GM10847 (cell line): Measurements from ENCODE around the gene BCL2L1.

Experiments used
- POLR2A ChIP-seq: IDR thresholded peaks from 2 replicates; pipeline ENCODE4 v1.6.1; 2011; ENCODE audit not compliant: insufficient read length; ENCODE audit errors: extremely low read depth

BCL2L1 gene

GRCh38 chr20:31706607-31707257, 15.9 kb downstream of the BCL2L1 start:
- TF ChIP-seq POLR2A = no peak

- no peak for TF ChIP-seq POLR2A
Observed at GRCh38 chr20:31705598-31706597, 16.8 kb downstream of the BCL2L1 start.

- no peak for TF ChIP-seq POLR2A
Observed at GRCh38 chr20:31705191-31705590, 17.5 kb downstream of the BCL2L1 start.

GRCh38 chr20:31704225-31705119, 18.2 kb downstream of the BCL2L1 start:
- no peak for TF ChIP-seq POLR2A

- no peak for TF ChIP-seq POLR2A
Observed at GRCh38 chr20:31701591-31701990, 21.1 kb downstream of the BCL2L1 start.

- TF ChIP-seq POLR2A = no peak
Observed at GRCh38 chr20:31700747-31701146, 21.9 kb downstream of the BCL2L1 start.

GRCh38 chr20:31699801-31700728, 22.6 kb downstream of the BCL2L1 start:
- no peak for TF ChIP-seq POLR2A

DNA sequence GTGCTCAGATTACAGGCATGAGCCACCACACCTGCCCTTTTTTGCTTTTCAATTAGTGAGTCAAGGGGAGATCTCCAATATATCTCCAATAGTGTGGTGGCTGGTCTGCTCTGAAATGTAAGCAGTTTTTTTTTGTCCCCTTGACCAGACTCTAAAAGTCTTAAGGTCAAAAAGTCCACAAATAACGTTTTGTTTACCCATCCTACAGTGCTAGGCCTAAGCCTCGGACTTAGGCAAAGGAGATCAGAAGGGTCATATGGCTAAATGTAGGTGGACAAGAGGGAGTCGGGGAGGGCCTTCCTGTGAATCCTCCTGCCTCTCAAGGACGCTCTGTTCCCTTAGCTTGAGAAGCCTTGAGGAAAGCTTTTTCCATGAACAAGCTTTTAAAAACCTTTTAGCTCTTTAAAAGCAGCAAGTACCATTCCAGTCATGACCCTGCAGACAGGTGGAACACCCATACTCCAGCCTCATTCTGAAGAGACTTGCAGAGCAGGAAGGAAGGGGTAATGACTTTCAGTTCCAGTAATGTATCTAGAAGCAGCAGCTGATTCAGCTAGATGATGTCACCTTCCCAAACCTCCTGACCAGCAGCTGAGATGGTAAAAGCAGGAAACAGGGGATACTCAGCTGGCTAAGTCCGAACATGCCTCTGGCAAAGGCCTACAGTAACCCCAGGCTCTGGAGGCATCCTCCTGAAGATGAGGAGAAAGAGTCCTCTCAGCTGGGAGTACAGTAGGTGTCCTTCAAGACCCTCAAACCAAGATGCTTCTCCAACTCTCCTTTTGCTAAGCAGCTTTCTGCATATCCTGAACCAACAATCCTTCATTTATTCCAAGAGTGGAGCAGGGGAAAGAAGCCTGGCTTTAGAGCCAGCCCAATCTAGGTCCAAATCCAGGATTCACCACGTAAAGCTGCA, 23.6 kb downstream of the BCL2L1 start:
- TF ChIP-seq POLR2A = no peak

- no peak for TF ChIP-seq POLR2A
Observed at GRCh38 chr20:31698243-31698802, 24.3 kb downstream of the BCL2L1 start.

DNA sequence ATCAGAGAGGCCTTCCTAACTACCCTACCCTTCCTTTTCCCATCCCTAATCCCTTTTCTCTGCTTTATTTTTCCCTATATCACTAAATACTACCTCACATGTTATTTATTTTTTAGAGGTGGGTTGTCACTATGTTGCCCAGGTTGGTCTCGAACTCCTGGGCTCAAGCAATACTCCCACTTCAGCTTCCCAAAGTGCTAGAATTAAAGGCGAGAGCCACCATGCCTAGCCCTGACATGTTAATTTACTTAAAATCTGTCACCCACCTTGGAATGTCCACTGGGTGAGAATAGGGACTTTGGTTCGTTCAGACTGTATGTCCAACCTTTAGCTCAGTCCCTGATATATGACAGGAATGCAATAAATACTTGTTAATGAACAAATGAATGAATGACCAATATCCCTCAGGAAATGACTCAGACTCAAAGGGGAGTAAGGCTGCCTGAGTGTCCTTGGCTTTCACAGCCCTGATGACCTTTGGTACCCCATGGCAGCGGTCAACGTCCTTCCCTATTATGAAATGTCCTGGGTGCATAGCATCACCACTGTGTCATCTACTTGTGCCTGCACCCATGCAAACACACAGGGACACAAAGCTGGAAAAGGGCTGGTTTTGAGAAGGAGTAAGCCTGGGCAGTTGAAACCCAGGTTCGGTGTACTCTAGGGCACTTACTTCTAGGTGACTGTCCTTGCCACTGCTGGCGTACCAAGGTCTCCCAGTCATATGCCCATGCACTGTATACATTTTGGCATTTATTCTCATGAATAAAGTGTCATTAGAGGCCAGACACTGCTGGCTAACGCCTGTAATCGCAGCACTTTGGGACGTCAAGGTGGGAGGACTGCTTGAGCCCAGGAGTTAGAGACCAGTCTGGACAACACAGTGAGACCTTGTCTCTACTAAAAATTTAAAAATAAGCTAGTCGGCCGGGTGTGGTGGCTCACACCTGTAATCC, 26.5 kb downstream of the BCL2L1 start:
- TF ChIP-seq POLR2A = no peak

DNA sequence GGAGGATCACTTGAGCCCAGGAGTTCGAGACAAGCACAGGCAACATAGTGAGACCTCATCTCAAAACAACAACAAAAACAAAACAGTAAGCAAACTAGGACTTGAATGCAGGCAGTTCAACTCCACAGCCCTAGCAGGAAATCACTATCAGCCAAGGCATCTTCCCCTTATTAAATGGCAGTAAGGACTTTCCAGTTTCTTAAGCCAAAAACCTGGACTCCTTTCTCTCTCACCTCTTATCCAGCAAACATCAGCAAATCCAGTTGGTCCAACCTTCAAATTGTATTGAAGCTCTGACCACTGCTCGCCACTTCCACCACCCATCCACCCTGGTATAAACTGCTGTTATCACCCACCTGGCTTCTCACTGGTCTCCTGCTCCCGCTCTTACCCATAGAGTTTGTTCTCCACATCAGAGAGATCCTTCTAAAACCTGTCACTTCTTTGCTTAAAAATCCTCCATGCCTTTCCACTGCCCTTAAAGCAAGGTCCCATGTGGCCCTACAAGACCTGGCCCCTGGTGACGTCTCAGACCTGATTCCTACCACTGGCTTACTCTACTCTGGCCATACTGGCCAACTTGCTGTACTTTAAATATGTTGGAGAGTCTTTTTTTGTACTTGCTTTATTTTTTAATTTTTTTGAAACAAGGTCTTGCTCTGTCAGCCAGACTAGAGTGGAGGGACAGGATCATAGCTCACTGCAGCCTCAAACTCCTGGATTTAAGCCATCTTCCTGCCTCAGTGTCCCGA, 27.6 kb downstream of the BCL2L1 start:
- TF ChIP-seq POLR2A = no peak

- TF ChIP-seq POLR2A = no peak
Observed at GRCh38 chr20:31693987-31694661, 28.5 kb downstream of the BCL2L1 start.
